ENCODE measurements around the gene IMPDH2. TPM values are rescaled to one million over a fixed set of nuclear protein-coding genes. Genes with fewer than 3 reads are reported as not detected.

Gene IMPDH2
- total RNA-seq, 4 donors from 2014 or later = 205 to 275 (median 222) TPM

- TF ChIP-seq POLR2A (IDR thresholded peaks at IDR 0.05) = no peak
- WGBS, 2 donors = 87 to 89% methylated on average over 7 of the region's 7 CpGs
- no peak for DNase-seq (ENCODE audit: low spot score in 2 of 2)
Observed at GRCh38 chr3:48985831-48986376, 43.3 kb downstream of the IMPDH2 start.

GRCh38 chr3:48984663-48985062 lies 44.5 kb downstream of the IMPDH2 start:
- H3K4me3 ChIP-seq (ENCODE audit: low read depth, poor library complexity, severe bottlenecking) = no peak overlapping the region
- TF ChIP-seq POLR2A (IDR thresholded peaks at IDR 0.05) (no peak), CTCF (IDR thresholded peaks at IDR 0.05) (no peak)
- no peak for DNase-seq (ENCODE audit: low spot score in 2 of 2)
- intact Hi-C loops (cut with DNase I; ENCODE audit: low total_unique reads) = loop anchor here (10.0 kb wide), 2 partner anchors 180 to 470 kb away; partner anchors contain the start of gene CCDC71

More at GRCh38 chr3:48985831-48986376, 43.3 kb downstream of the IMPDH2 start:
- H3K4me3 ChIP-seq (ENCODE audit: low read depth, poor library complexity, severe bottlenecking) = no peak overlapping the region
- intact Hi-C loops (cut with DNase I; ENCODE audit: low total_unique reads) = loop anchor here (10.0 kb wide), 2 partner anchors 179 to 469 kb away; partner anchors contain the start of gene CCDC71

GRCh38 chr3:48983096-48983495 lies 46.1 kb downstream of the IMPDH2 start:
- 92 to 96% methylated on average over 4 of the region's 4 CpGs for WGBS, 2 donors
- TF ChIP-seq CTCF (IDR thresholded peaks at IDR 0.05) (no peak), POLR2A (IDR thresholded peaks at IDR 0.05) (no peak)
- intact Hi-C loops (cut with DNase I; ENCODE audit: low total_unique reads) = loop anchor here (10.0 kb wide), 2 partner anchors 182 to 472 kb away; partner anchors contain the start of gene CCDC71
- H3K4me3 ChIP-seq (ENCODE audit: low read depth, poor library complexity, severe bottlenecking) = no peak overlapping the region
- no peak for DNase-seq (ENCODE audit: low spot score in 2 of 2)

GRCh38 chr3:48982686-48983085 lies 46.5 kb downstream of the IMPDH2 start:
- intact Hi-C loops (cut with DNase I; ENCODE audit: low total_unique reads) = loop anchor here (10.0 kb wide), 2 partner anchors 182 to 472 kb away; partner anchors contain the start of gene CCDC71
- no peak overlapping the region for H3K4me3 ChIP-seq (ENCODE audit: low read depth, poor library complexity, severe bottlenecking)
- WGBS, 2 donors = 83 to 93% methylated on average over 5 of the region's 5 CpGs
- DNase-seq (ENCODE audit: low spot score in 2 of 2) = no peak
- TF ChIP-seq POLR2A (IDR thresholded peaks at IDR 0.05) = no peak
- TF ChIP-seq CTCF (IDR thresholded peaks at IDR 0.05) = no peak

GRCh38 chr3:48982016-48982415 lies 47.2 kb downstream of the IMPDH2 start:
- no peak overlapping the region for H3K4me3 ChIP-seq (ENCODE audit: low read depth, poor library complexity, severe bottlenecking)
- no peak for DNase-seq (ENCODE audit: low spot score in 2 of 2)
- TF ChIP-seq POLR2A (IDR thresholded peaks at IDR 0.05) (no peak), CTCF (IDR thresholded peaks at IDR 0.05) (no peak)
- intact Hi-C loops (cut with DNase I; ENCODE audit: low total_unique reads) = loop anchor here (10.0 kb wide), 2 partner anchors 183 to 473 kb away; partner anchors contain the start of gene CCDC71

GRCh38 chr3:48980295-48980694 lies 48.9 kb downstream of the IMPDH2 start:
- DNase-seq (ENCODE audit: low spot score in 2 of 2) = no peak
- H3K4me3 ChIP-seq (ENCODE audit: low read depth, poor library complexity, severe bottlenecking) = no peak overlapping the region
- WGBS, 2 donors = 89 to 93% methylated on average over 4 of the region's 4 CpGs
- intact Hi-C loops (cut with DNase I; ENCODE audit: low total_unique reads) = loop anchor here (10.0 kb wide), 2 partner anchors 185 to 475 kb away; partner anchors contain the start of gene CCDC71
- TF ChIP-seq CTCF (IDR thresholded peaks at IDR 0.05) = no peak
- no peak for TF ChIP-seq POLR2A (IDR thresholded peaks at IDR 0.05)

All from lower leg skin (tissue), 4 donors.